ENCODE results near the gene PTK7.

DNA sequence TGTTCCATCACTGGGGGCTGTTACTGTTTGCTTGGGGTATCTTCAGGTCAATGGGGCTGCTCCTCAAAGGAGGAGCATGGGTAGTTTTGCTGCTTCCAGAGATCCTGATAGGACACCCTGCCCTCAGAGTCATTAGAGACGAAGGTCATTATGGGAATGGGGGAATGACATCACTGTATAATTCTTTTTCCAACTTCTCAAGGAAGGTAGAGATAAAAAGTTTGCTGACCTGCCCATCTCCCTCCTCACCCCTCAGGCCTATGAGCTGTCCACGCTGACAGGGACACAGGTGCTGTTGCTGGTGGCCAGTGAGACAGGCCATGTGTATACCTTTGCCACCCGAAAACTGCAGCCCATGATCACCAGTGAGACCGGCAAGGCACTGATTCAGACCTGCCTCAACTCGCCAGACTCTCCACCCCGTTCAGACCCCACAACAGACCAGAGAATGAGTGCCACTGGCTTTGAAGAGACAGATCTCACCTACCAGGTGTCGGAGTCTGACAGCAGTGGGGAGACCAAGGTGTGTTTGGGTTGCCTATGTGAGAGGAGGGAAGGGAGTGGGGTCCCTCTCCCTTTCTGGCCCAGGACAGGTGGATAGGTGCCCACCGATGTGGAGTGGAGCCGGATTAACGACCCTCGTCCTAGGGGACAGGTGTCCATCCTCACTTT lies 97.6 kb downstream of the PTK7 start:
- TF ChIP-seq LEF1 (IDR thresholded peaks at IDR 0.05; ENCODE audit: borderline replicate concordance) (no peak), HDGF (IDR thresholded peaks at IDR 0.05; ENCODE audit: borderline replicate concordance) (no peak), FOXK2 (IDR thresholded peaks at IDR 0.05) (no peak), FOXM1 (IDR thresholded peaks at IDR 0.05; ENCODE audit: borderline replicate concordance) (no peak), ARNT (IDR thresholded peaks at IDR 0.05) (no peak), ELF4 (IDR thresholded peaks at IDR 0.05) (no peak), SP1 (IDR thresholded peaks at IDR 0.05) (no peak), BHLHE40 (IDR thresholded peaks at IDR 0.05; ENCODE audit: borderline replicate concordance) (no peak), TARDBP (IDR thresholded peaks at IDR 0.05) (no peak), ZNF384 (IDR thresholded peaks at IDR 0.05) (no peak), NFRKB (IDR thresholded peaks at IDR 0.05) (no peak), PKNOX1 (IDR thresholded peaks at IDR 0.05) (no peak), FOXA1 (IDR thresholded peaks at IDR 0.05) (no peak)

Data from HEK293T (cell line).